GM23338 (cell line): Measurements from ENCODE around the gene LRRN4. TPM values are rescaled to one million over a fixed set of nuclear protein-coding genes. Genes with fewer than 3 reads are reported as not detected.

Experiments
- ATAC-seq: fragments of 200-7000 bp; cut with Tn5 transposase; 3 replicates; pipeline ENCODE4 v1.9.1; 2020
- DNase-seq: peaks from one replicate; pipeline ENCODE4 v3.0.0-alpha.2; 2015; ENCODE audit warnings: low spot score
- H2AFZ ChIP-seq: fragments of 200-600 bp; sonication (generic); 2 replicates; pipeline ENCODE4 v1.8.0; 2016; ENCODE audit warnings: antibody characterized with exemption, mild to moderate bottlenecking, moderate library complexity
- H3F3A ChIP-seq: fragments of 200-600 bp; sonication (generic); replicated peaks from 2 replicates; pipeline ENCODE4 v1.8.0; 2017; ENCODE audit warnings: antibody characterized with exemption, mixed run types, low read depth
- H3K27ac ChIP-seq: fragments of 200-600 bp; sonication (generic); 2 replicates; pipeline ENCODE4 v1.6.1; 2016; ENCODE audit warnings: low read depth
- H3K27me3 ChIP-seq: fragments of 200-600 bp; sonication (generic); 2 replicates; pipeline ENCODE4 v1.8.0; 2016; ENCODE audit warnings: mild to moderate bottlenecking, mixed run types, moderate library complexity; ENCODE audit not compliant: insufficient read depth
- H3K36me3 ChIP-seq: fragments of 200-600 bp; sonication (generic); 2 replicates; pipeline ENCODE4 v1.8.0; 2016; ENCODE audit warnings: mild to moderate bottlenecking; ENCODE audit not compliant: insufficient read depth
- H3K4me1 ChIP-seq: fragments of 200-600 bp; sonication (generic); 2 replicates; pipeline ENCODE4 v1.8.0; 2016; ENCODE audit warnings: mild to moderate bottlenecking, moderate library complexity; ENCODE audit not compliant: insufficient read depth
- H3K4me2 ChIP-seq: fragments of 200-600 bp; sonication (generic); 2 replicates; pipeline ENCODE4 v1.7.1; 2017; ENCODE audit warnings: mixed run types
- H3K4me3 ChIP-seq: fragments of 200-600 bp; sonication (generic); 2 replicates; pipeline ENCODE4 v1.6.1; 2016; ENCODE audit warnings: mixed run types
- H3K79me2 ChIP-seq: fragments of 200-600 bp; sonication (generic); replicated peaks from 2 replicates; pipeline ENCODE4 v1.8.0; 2017; ENCODE audit warnings: mild to moderate bottlenecking; ENCODE audit not compliant: insufficient read depth
- H3K9me2 ChIP-seq: fragments of 200-600 bp; sonication (generic); 2 replicates; pipeline ENCODE4 v1.8.0; 2017; ENCODE audit not compliant: insufficient read depth
- H4K20me1 ChIP-seq: fragments of 200-600 bp; sonication (generic); replicated peaks from 2 replicates; pipeline ENCODE4 v1.8.0; 2017; ENCODE audit warnings: mild to moderate bottlenecking; ENCODE audit not compliant: insufficient read depth
- H3K27ac Mint-ChIP-seq: 2 replicates; pipeline ENCODE4 v1.8.0; 2020; ENCODE audit warnings: inconsistent platforms, mild to moderate bottlenecking, moderate library complexity, mixed read lengths
- H3K27me3 Mint-ChIP-seq: 3 replicates; pipeline ENCODE4 v1.8.0; 2022; ENCODE audit warnings: low read depth, mild to moderate bottlenecking, moderate library complexity, mixed read lengths, inconsistent platforms; ENCODE audit not compliant: insufficient read depth, poor library complexity
- H3K36me3 Mint-ChIP-seq: 3 replicates; pipeline ENCODE4 v1.8.0; 2021; ENCODE audit warnings: low read depth, mild to moderate bottlenecking, inconsistent platforms, moderate library complexity, mixed read lengths
- H3K4me1 Mint-ChIP-seq: 3 replicates; pipeline ENCODE4 v1.8.0; 2020; ENCODE audit warnings: mild to moderate bottlenecking, inconsistent platforms, mixed read lengths
- H3K4me3 Mint-ChIP-seq: 3 replicates; pipeline ENCODE4 v1.8.0; 2021; ENCODE audit warnings: moderate library complexity, mild to moderate bottlenecking, inconsistent platforms, mixed read lengths
- H3K9me3 Mint-ChIP-seq: 3 replicates; pipeline ENCODE4 v1.8.0; 2020; ENCODE audit warnings: moderate library complexity, mild to moderate bottlenecking, inconsistent platforms, mixed read lengths
- CREB1 ChIP-seq: fragments of 250-450 bp; sonication (Bioruptor Pico); IDR thresholded peaks from 2 replicates; pipeline ENCODE4 v1.5.0; 2020; ENCODE audit warnings: low read depth, mild to moderate bottlenecking, moderate library complexity
- EZH2 ChIP-seq: fragments of 200-600 bp; sonication (generic); IDR thresholded peaks from one replicate; pipeline ENCODE4 v1.8.0; 2017; ENCODE audit warnings: antibody characterized with exemption, mild to moderate bottlenecking, low read depth; ENCODE audit not compliant: unreplicated experiment
- EZH2phosphoT487 ChIP-seq: fragments of 200-600 bp; sonication (generic); IDR thresholded peaks from one replicate; pipeline ENCODE4 v1.8.1; 2018; ENCODE audit warnings: antibody characterized with exemption; ENCODE audit not compliant: unreplicated experiment
- JUNB ChIP-seq: IDR thresholded peaks from one replicate; pipeline ENCODE4 v1.6.1; 2016; ENCODE audit warnings: antibody characterized with exemption; ENCODE audit not compliant: unreplicated experiment
- NANOG ChIP-seq: IDR thresholded peaks from 2 replicates; pipeline ENCODE4 v1.6.1; 2016; ENCODE audit warnings: antibody characterized with exemption, borderline replicate concordance
- POLR2AphosphoS5 ChIP-seq: IDR thresholded peaks from 2 replicates; pipeline ENCODE4 v1.6.1; 2016; ENCODE audit warnings: antibody characterized with exemption, low read depth
- STAT1 ChIP-seq: IDR thresholded peaks from one replicate; pipeline ENCODE4 v1.6.1; 2016; ENCODE audit warnings: antibody characterized with exemption; ENCODE audit not compliant: unreplicated experiment
- ZNF114 ChIP-seq: fragments of 250-450 bp; sonication (Bioruptor Pico); IDR thresholded peaks from 2 replicates; pipeline ENCODE4 v1.5.0; 2020; ENCODE audit warnings: mild to moderate bottlenecking, moderate library complexity
- ZNF331 ChIP-seq: fragments of 250-450 bp; sonication (Bioruptor Pico); IDR thresholded peaks from 2 replicates; pipeline ENCODE4 v1.5.0; 2020; ENCODE audit warnings: low read depth, mild to moderate bottlenecking, moderate library complexity
- polyA plus RNA-seq: library from polyadenylated mRNA; unstranded; fragments of >200 nt; fragmentation: Nextera tagmentation; extraction: Ambion mirVana; gene quantifications from 2 replicates; pipeline ENCODE4 v1.2.1, GENCODE V29; 2016
- total RNA-seq: library from RNA; depleted of rRNA; stranded (reverse); fragments of >200 nt; shearing (Covaris generic); gene quantifications from 2 replicates; pipeline ENCODE4 v1.2.3, GENCODE V29; 2014
- TF ChIP-seq, protein P1 (sequence below): IDR thresholded peaks from one replicate; pipeline ENCODE4 v1.6.1; 2018; ENCODE audit warnings: antibody characterized with exemption; ENCODE audit not compliant: unreplicated experiment
- TF ChIP-seq, protein P2 (sequence below): IDR thresholded peaks from 2 replicates; pipeline ENCODE4 v1.6.1; 2016; ENCODE audit warnings: antibody characterized with exemption
- TF ChIP-seq, protein P3 (sequence below), 2 experiments: fragments of 200-600 bp in 1 of 2; sonication (generic) in 1 of 2; conservative IDR thresholded peaks; 2 replicates each; pipeline versions ENCODE4 v1.5.1 to v1.6.1; 2016 to 2017; ENCODE audit warnings: antibody characterized with exemption in 2 of 2, low read depth in 2 of 2, mild to moderate bottlenecking in 2 of 2, moderate library complexity in 1 of 2
- TF ChIP-seq, protein P4 (sequence below): fragments of 250-450 bp; sonication (Bioruptor Pico); IDR thresholded peaks from 2 replicates; pipeline ENCODE4 v1.5.0; 2020; ENCODE audit warnings: mild to moderate bottlenecking, moderate library complexity

Gene LRRN4
- total and polyA plus RNA-seq, 2 experiments from 2014 or later, result 0.21 to 2.2 TPM

DNA sequence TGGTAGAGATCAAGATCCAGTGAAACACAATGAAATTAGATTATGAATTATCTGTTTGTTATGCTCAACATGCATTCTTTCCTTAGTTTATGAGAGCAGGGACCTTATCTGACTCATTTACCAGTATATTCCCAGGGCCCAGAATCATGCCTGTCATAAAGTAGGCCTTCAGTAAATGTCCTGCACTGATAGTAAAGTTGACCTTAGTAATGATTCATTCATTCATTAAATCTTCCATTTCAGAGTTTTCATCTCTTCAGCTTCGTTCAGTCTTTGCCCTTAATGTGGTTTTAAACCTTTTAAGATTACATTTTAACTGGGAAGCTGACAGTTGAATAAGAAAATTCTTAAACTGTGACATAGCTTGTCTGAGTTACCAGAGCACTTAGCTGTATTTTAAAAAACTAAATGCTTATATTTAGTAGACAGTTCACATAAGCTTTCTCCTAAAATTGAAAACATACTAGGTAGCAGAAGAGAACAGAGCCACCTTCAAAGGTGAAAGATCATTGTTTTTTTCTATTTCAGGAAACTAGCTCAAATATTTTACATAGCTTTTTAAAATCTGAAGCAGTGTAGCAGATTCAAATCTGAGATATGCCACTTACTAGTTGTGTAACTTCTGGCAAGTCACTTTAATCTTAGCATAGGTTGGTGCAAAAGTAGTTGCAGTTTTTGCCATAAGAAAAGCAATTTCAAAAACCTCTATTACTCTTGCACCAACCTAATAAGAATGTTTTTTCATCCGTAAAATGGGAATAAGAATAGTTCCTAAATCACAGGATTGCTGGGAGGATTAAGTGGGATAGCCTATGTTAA, 62.0 kb downstream of the LRRN4 start:
- H3K36me3 Mint-ChIP-seq, result peaks cover 49% of the 10 kb centered on the region
- no peak for DNase-seq
- no peak overlapping the region for H2AFZ ChIP-seq
- no peak overlapping the region for H3K4me2 ChIP-seq
- H3K9me2 ChIP-seq, result no peaks in the 10 kb centered on the region
- no peak overlapping the region for H3K27ac ChIP-seq
- no peak overlapping the region for H3K4me3 ChIP-seq
- no peaks in the 10 kb centered on the region for H3K79me2 ChIP-seq
- no peaks in the 10 kb centered on the region for H3K27me3 Mint-ChIP-seq
- H3K4me3 Mint-ChIP-seq, result no peak overlapping the region
- H3K4me1 ChIP-seq, result no peaks in the 10 kb centered on the region
- no peak for ATAC-seq
- no peaks in the 10 kb centered on the region for H3F3A ChIP-seq
- TF ChIP-seq EZH2 (no peak), STAT1 (no peak), CREB1 (CRISPR knock-in tag) (no peak), EZH2phosphoT487 (no peak), ZNF114 (CRISPR knock-in tag) (no peak), POLR2AphosphoS5 (no peak), ZNF331 (CRISPR knock-in tag) (no peak), JUNB (no peak), NANOG (no peak)
- TF ChIP-seq, protein P1, sequence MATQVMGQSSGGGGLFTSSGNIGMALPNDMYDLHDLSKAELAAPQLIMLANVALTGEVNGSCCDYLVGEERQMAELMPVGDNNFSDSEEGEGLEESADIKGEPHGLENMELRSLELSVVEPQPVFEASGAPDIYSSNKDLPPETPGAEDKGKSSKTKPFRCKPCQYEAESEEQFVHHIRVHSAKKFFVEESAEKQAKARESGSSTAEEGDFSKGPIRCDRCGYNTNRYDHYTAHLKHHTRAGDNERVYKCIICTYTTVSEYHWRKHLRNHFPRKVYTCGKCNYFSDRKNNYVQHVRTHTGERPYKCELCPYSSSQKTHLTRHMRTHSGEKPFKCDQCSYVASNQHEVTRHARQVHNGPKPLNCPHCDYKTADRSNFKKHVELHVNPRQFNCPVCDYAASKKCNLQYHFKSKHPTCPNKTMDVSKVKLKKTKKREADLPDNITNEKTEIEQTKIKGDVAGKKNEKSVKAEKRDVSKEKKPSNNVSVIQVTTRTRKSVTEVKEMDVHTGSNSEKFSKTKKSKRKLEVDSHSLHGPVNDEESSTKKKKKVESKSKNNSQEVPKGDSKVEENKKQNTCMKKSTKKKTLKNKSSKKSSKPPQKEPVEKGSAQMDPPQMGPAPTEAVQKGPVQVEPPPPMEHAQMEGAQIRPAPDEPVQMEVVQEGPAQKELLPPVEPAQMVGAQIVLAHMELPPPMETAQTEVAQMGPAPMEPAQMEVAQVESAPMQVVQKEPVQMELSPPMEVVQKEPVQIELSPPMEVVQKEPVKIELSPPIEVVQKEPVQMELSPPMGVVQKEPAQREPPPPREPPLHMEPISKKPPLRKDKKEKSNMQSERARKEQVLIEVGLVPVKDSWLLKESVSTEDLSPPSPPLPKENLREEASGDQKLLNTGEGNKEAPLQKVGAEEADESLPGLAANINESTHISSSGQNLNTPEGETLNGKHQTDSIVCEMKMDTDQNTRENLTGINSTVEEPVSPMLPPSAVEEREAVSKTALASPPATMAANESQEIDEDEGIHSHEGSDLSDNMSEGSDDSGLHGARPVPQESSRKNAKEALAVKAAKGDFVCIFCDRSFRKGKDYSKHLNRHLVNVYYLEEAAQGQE, result no peak
- TF ChIP-seq, protein P2, sequence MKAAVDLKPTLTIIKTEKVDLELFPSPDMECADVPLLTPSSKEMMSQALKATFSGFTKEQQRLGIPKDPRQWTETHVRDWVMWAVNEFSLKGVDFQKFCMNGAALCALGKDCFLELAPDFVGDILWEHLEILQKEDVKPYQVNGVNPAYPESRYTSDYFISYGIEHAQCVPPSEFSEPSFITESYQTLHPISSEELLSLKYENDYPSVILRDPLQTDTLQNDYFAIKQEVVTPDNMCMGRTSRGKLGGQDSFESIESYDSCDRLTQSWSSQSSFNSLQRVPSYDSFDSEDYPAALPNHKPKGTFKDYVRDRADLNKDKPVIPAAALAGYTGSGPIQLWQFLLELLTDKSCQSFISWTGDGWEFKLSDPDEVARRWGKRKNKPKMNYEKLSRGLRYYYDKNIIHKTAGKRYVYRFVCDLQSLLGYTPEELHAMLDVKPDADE, result no peak
- TF ChIP-seq, protein P3, sequence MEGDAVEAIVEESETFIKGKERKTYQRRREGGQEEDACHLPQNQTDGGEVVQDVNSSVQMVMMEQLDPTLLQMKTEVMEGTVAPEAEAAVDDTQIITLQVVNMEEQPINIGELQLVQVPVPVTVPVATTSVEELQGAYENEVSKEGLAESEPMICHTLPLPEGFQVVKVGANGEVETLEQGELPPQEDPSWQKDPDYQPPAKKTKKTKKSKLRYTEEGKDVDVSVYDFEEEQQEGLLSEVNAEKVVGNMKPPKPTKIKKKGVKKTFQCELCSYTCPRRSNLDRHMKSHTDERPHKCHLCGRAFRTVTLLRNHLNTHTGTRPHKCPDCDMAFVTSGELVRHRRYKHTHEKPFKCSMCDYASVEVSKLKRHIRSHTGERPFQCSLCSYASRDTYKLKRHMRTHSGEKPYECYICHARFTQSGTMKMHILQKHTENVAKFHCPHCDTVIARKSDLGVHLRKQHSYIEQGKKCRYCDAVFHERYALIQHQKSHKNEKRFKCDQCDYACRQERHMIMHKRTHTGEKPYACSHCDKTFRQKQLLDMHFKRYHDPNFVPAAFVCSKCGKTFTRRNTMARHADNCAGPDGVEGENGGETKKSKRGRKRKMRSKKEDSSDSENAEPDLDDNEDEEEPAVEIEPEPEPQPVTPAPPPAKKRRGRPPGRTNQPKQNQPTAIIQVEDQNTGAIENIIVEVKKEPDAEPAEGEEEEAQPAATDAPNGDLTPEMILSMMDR (conservative IDR thresholded peaks at IDR 0.05; ENCODE audit: low read depth in 2 of 2), result no peak
- TF ChIP-seq, protein P4, sequence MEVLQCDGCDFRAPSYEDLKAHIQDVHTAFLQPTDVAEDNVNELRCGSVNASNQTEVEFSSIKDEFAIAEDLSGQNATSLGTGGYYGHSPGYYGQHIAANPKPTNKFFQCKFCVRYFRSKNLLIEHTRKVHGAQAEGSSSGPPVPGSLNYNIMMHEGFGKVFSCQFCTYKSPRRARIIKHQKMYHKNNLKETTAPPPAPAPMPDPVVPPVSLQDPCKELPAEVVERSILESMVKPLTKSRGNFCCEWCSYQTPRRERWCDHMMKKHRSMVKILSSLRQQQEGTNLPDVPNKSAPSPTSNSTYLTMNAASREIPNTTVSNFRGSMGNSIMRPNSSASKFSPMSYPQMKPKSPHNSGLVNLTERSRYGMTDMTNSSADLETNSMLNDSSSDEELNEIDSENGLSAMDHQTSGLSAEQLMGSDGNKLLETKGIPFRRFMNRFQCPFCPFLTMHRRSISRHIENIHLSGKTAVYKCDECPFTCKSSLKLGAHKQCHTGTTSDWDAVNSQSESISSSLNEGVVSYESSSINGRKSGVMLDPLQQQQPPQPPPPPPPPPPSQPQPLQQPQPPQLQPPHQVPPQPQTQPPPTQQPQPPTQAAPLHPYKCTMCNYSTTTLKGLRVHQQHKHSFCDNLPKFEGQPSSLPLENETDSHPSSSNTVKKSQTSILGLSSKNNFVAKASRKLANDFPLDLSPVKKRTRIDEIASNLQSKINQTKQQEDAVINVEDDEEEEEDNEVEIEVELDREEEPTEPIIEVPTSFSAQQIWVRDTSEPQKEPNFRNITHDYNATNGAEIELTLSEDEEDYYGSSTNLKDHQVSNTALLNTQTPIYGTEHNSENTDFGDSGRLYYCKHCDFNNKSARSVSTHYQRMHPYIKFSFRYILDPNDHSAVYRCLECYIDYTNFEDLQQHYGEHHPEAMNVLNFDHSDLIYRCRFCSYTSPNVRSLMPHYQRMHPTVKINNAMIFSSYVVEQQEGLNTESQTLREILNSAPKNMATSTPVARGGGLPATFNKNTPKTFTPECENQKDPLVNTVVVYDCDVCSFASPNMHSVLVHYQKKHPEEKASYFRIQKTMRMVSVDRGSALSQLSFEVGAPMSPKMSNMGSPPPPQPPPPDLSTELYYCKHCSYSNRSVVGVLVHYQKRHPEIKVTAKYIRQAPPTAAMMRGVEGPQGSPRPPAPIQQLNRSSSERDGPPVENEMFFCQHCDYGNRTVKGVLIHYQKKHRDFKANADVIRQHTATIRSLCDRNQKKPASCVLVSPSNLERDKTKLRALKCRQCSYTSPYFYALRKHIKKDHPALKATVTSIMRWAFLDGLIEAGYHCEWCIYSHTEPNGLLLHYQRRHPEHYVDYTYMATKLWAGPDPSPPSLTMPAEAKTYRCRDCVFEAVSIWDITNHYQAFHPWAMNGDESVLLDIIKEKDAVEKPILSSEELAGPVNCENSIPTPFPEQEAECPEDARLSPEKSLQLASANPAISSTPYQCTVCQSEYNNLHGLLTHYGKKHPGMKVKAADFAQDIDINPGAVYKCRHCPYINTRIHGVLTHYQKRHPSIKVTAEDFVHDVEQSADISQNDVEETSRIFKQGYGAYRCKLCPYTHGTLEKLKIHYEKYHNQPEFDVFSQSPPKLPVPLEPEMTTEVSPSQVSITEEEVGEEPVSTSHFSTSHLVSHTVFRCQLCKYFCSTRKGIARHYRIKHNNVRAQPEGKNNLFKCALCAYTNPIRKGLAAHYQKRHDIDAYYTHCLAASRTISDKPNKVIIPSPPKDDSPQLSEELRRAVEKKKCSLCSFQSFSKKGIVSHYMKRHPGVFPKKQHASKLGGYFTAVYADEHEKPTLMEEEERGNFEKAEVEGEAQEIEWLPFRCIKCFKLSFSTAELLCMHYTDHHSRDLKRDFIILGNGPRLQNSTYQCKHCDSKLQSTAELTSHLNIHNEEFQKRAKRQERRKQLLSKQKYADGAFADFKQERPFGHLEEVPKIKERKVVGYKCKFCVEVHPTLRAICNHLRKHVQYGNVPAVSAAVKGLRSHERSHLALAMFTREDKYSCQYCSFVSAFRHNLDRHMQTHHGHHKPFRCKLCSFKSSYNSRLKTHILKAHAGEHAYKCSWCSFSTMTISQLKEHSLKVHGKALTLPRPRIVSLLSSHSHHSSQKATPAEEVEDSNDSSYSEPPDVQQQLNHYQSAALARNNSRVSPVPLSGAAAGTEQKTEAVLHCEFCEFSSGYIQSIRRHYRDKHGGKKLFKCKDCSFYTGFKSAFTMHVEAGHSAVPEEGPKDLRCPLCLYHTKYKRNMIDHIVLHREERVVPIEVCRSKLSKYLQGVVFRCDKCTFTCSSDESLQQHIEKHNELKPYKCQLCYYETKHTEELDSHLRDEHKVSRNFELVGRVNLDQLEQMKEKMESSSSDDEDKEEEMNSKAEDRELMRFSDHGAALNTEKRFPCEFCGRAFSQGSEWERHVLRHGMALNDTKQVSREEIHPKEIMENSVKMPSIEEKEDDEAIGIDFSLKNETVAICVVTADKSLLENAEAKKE (CRISPR knock-in tag), result no peak
- H3K27ac Mint-ChIP-seq, result no peak overlapping the region
- H3K36me3 ChIP-seq, result peaks cover 35% of the 10 kb centered on the region; the same call in 1 of the 2 replicates
- no peaks in the 10 kb centered on the region for H3K27me3 ChIP-seq
- H3K9me3 Mint-ChIP-seq, result no peaks in the 10 kb centered on the region
- H4K20me1 ChIP-seq, result peaks cover 12% of the 10 kb centered on the region; the same call in 1 of the 2 replicates
- no peaks in the 10 kb centered on the region for H3K4me1 Mint-ChIP-seq
